ENCODE results near the gene FGF12. TPM values are rescaled to one million over a fixed set of nuclear protein-coding genes. Genes with fewer than 3 reads are reported as not detected.
"Not testable (repeated sequence)": the region's sequence is repeated elsewhere in the genome, so short reads cannot be mapped to it uniquely, and the experiment has no call there.

Gene FGF12
- polyA plus RNA-seq, 1 of the 3 experiments (the other 2 are of a cell fraction): 0.30 TPM

GRCh38 chr3:192715126-192715525 is 12.2 kb downstream of the FGF12 start (continued):
- no peak for TF ChIP-seq EP300 (IDR thresholded peaks at IDR 0.05; ENCODE audit: borderline replicate concordance in 1 of 2, low read depth in 1 of 2, low read length in 1 of 2)
- no peak for TF ChIP-seq EZH2phosphoT487 (IDR thresholded peaks at IDR 0.05; ENCODE audit: borderline replicate concordance, low read depth)
- TF ChIP-seq NRF1 (IDR thresholded peaks at IDR 0.05; ENCODE audit: low read depth, low read length): no peak
- TF ChIP-seq TCF12 (IDR thresholded peaks at IDR 0.05): no peak

GRCh38 chr3:192711126-192711525 is 16.2 kb downstream of the FGF12 start:
- H3K79me2 ChIP-seq (ENCODE audit: insufficient read depth); DNase-seq; H3K27ac ChIP-seq (ENCODE audit: low read depth in 2 of 2, low read length in 1 of 2); H3K4me2 ChIP-seq; H3K36me3 ChIP-seq (replicated peaks in 1 of 2; ENCODE audit: control insufficient read depth in 1 of 2, insufficient read depth in 2 of 2, low read length in 1 of 2); H3K9me3 ChIP-seq; H4K20me1 ChIP-seq (ENCODE audit: insufficient read depth); H3K4me3 ChIP-seq (ENCODE audit: low read depth in 2 of 2, low read length in 1 of 2); H2AFZ ChIP-seq (ENCODE audit: low read depth); H3K4me1 ChIP-seq (ENCODE audit: control insufficient read depth in 1 of 2, insufficient read depth in 2 of 2, low read depth in 1 of 2, low read length in 1 of 2); H3K27me3 ChIP-seq (ENCODE audit: insufficient read depth); H3K9me2 ChIP-seq; POLR2A ChIA-PET; H3F3A ChIP-seq (replicated peaks; ENCODE audit: insufficient read depth); H3K9ac ChIP-seq: not testable (repeated sequence)
- CTCF ChIA-PET: interaction anchor here (1.1 kb wide), 1 partner anchor 106 kb away, joined by 3 read pairs; no protein-coding TSS in a partner anchor
- WGBS (ENCODE audit: low lambda C conversion rate): 13% methylated on average over 11 of the region's 22 CpGs

GRCh38 chr3:192710366-192710765 is 17.0 kb downstream of the FGF12 start:
- H3K4me2 ChIP-seq: no peak overlapping the region
- no peaks in the 10 kb centered on the region for H3K9me2 ChIP-seq
- H3K79me2 ChIP-seq (ENCODE audit: insufficient read depth): no peaks in the 10 kb centered on the region
- no peaks in the 10 kb centered on the region for H3K27me3 ChIP-seq (ENCODE audit: insufficient read depth)
- no peaks in the 10 kb centered on the region for H3F3A ChIP-seq (replicated peaks; ENCODE audit: insufficient read depth)
- whole genome bisulfite sequencing (ENCODE audit: low lambda C conversion rate): 4% methylated on average over 1 of the region's 1 CpG
- ChIA-PET POLR2A (no interaction called here), CTCF (interaction anchor here (1.1 kb wide), 1 partner anchor 107 kb away, joined by 3 read pairs; no protein-coding TSS in a partner anchor)
- H2AFZ ChIP-seq (ENCODE audit: low read depth): no peak overlapping the region
- no peaks in the 10 kb centered on the region for H3K4me1 ChIP-seq (ENCODE audit: control insufficient read depth in 1 of 2, insufficient read depth in 2 of 2, low read depth in 1 of 2, low read length in 1 of 2)
- H3K9me3 ChIP-seq: no peaks in the 10 kb centered on the region; the same call in 1 of the 2 replicates
- H3K4me3 ChIP-seq (ENCODE audit: low read depth in 2 of 2, low read length in 1 of 2): no peak overlapping the region
- no peak overlapping the region for H3K27ac ChIP-seq (ENCODE audit: low read depth in 2 of 2, low read length in 1 of 2)
- no peak overlapping the region for H3K9ac ChIP-seq
- H4K20me1 ChIP-seq (ENCODE audit: insufficient read depth): no peaks in the 10 kb centered on the region
- no peaks in the 10 kb centered on the region for H3K36me3 ChIP-seq (replicated peaks in 1 of 2; ENCODE audit: control insufficient read depth in 1 of 2, insufficient read depth in 2 of 2, low read length in 1 of 2)
- DNase-seq: no peak
- TF ChIP-seq USF1 (IDR thresholded peaks at IDR 0.05; ENCODE audit: borderline replicate concordance, low read depth): no peak
- TF ChIP-seq RXRA (IDR thresholded peaks at IDR 0.05; ENCODE audit: borderline replicate concordance, low read depth): no peak
- no peak for TF ChIP-seq MEF2A (IDR thresholded peaks at IDR 0.05; ENCODE audit: borderline replicate concordance, low read depth)
- no peak for TF ChIP-seq RFX5 (IDR thresholded peaks at IDR 0.05; ENCODE audit: low read length)
- no peak for TF ChIP-seq NFIC (IDR thresholded peaks at IDR 0.05; ENCODE audit: borderline replicate concordance)
- TF ChIP-seq RAD21 (IDR thresholded peaks at IDR 0.05; ENCODE audit: low read length): no peak
- no peak for TF ChIP-seq ZBTB33 (IDR thresholded peaks at IDR 0.05; ENCODE audit: borderline replicate concordance, low read depth)
- no peak for TF ChIP-seq SMC3 (IDR thresholded peaks at IDR 0.05; ENCODE audit: low read depth, low read length)
- TF ChIP-seq SIN3A (IDR thresholded peaks at IDR 0.05; ENCODE audit: borderline replicate concordance, low read depth, low read length): no peak
- TF ChIP-seq MXI1 (IDR thresholded peaks at IDR 0.05; ENCODE audit: low read depth, low read length): no peak
